Loucy (cell line): ENCODE measurements around the gene TOP3A.

Source experiments
- H2AFZ ChIP-seq: fragments of 200-600 bp; sonication (generic); 2 replicates; pipeline ENCODE4 v1.6.0; 2016; ENCODE audit warnings: antibody characterized with exemption, mild to moderate bottlenecking, low read length, moderate library complexity
- H3F3A ChIP-seq: fragments of 200-600 bp; 2 replicates; pipeline ENCODE4 v1.6.0; 2016; ENCODE audit warnings: antibody characterized with exemption, low read depth, mild to moderate bottlenecking
- H3K27me3 ChIP-seq: fragments of 200-600 bp; sonication (generic); 2 replicates; pipeline ENCODE4 v1.6.1; 2014; ENCODE audit warnings: low read length, mild to moderate bottlenecking; ENCODE audit not compliant: insufficient read depth, poor library complexity, severe bottlenecking
- H3K36me3 ChIP-seq: fragments of 200-600 bp; sonication (generic); 2 replicates; pipeline ENCODE4 v1.6.1; 2016; ENCODE audit warnings: low read length; ENCODE audit not compliant: insufficient read depth
- H3K4me1 ChIP-seq: fragments of 200-600 bp; sonication (generic); 2 replicates; pipeline ENCODE4 v1.5.1; 2014; ENCODE audit warnings: low read length, mild to moderate bottlenecking; ENCODE audit not compliant: insufficient read depth, poor library complexity, severe bottlenecking
- H3K4me2 ChIP-seq: fragments of 200-600 bp; sonication (generic); 2 replicates; pipeline ENCODE4 v1.6.0; 2014; ENCODE audit warnings: antibody characterized with exemption, low read length, low read depth, mild to moderate bottlenecking; ENCODE audit not compliant: poor library complexity, severe bottlenecking
- H3K4me3 ChIP-seq: fragments of 200-600 bp; sonication (generic); 2 replicates; pipeline ENCODE4 v1.5.1; 2014; ENCODE audit warnings: low read length, mild to moderate bottlenecking, mixed read lengths; ENCODE audit not compliant: poor library complexity, severe bottlenecking
- H3K79me2 ChIP-seq: fragments of 200-600 bp; sonication (generic); 2 replicates; pipeline ENCODE4 v1.6.1; 2014; ENCODE audit warnings: low read length; ENCODE audit not compliant: insufficient read depth
- H3K9ac ChIP-seq: fragments of 200-600 bp; sonication (generic); 2 replicates; pipeline ENCODE4 v1.6.0; 2014; ENCODE audit warnings: mild to moderate bottlenecking, low read depth, low read length, moderate library complexity; ENCODE audit not compliant: poor library complexity, severe bottlenecking
- H3K9me2 ChIP-seq: fragments of 200-600 bp; sonication (generic); replicated peaks from 2 replicates; pipeline ENCODE4 v1.6.1; 2016; ENCODE audit warnings: low read depth, low read length, mixed read lengths
- H3K9me3 ChIP-seq: fragments of 200-600 bp; sonication (generic); 2 replicates; pipeline ENCODE4 v1.6.1; 2014; ENCODE audit warnings: mild to moderate bottlenecking, antibody characterized with exemption, low read length, low read depth; ENCODE audit not compliant: insufficient read depth
- H4K20me1 ChIP-seq: fragments of 200-600 bp; sonication (generic); 2 replicates; pipeline ENCODE4 v1.6.0; 2014; ENCODE audit warnings: antibody characterized with exemption, low read length, mild to moderate bottlenecking; ENCODE audit not compliant: insufficient read depth, poor library complexity, severe bottlenecking
- EZH2phosphoT487 ChIP-seq: fragments of 200-600 bp; IDR thresholded peaks from 2 replicates; pipeline ENCODE4 v1.6.1; 2018; ENCODE audit warnings: antibody characterized with exemption, mild to moderate bottlenecking, moderate library complexity, borderline replicate concordance
- TF ChIP-seq, protein P1 (sequence below): fragments of 200-600 bp; sonication (generic); conservative IDR thresholded peaks from 2 replicates; pipeline ENCODE4 v1.5.1; 2014; ENCODE audit warnings: mild to moderate bottlenecking, antibody characterized with exemption, low read length

Gene TOP3A

DNA sequence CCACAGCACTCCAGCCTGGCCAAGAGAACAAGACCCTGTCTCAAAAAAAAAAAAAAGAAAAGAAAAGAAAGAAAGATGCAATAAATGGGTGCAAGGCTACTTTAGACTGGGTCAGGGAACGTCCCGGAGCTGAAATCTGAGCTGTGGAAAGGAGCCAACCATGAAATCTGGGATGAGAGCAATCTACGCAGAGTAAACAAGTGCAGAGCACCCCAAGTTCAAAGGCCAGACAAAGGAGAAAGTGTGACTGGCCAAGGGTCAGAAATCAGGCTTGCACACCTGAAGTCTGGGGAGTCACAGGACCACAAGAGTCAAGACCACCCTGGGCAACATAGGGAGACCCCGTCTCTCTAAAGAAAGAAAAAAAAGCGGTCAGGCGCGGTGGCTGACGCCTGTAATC lies 45.7 kb upstream of the TOP3A start:
- no peak overlapping the region for H3K9ac ChIP-seq
- peaks cover 62% of the 10 kb centered on the region for H3K79me2 ChIP-seq
- no peaks in the 10 kb centered on the region for H3K9me2 ChIP-seq
- H3K9me3 ChIP-seq = no peaks in the 10 kb centered on the region
- H3F3A ChIP-seq = no peaks in the 10 kb centered on the region
- no peak overlapping the region for H2AFZ ChIP-seq
- H3K27me3 ChIP-seq = no peaks in the 10 kb centered on the region
- H3K4me2 ChIP-seq = peak overlapping the region; percentile 40
- H3K4me1 ChIP-seq = peaks cover 13% of the 10 kb centered on the region
- H4K20me1 ChIP-seq = peaks cover 10% of the 10 kb centered on the region
- no peak overlapping the region for H3K4me3 ChIP-seq
- no peaks in the 10 kb centered on the region for H3K36me3 ChIP-seq
- TF ChIP-seq EZH2phosphoT487 = no peak
- TF ChIP-seq, protein P1, sequence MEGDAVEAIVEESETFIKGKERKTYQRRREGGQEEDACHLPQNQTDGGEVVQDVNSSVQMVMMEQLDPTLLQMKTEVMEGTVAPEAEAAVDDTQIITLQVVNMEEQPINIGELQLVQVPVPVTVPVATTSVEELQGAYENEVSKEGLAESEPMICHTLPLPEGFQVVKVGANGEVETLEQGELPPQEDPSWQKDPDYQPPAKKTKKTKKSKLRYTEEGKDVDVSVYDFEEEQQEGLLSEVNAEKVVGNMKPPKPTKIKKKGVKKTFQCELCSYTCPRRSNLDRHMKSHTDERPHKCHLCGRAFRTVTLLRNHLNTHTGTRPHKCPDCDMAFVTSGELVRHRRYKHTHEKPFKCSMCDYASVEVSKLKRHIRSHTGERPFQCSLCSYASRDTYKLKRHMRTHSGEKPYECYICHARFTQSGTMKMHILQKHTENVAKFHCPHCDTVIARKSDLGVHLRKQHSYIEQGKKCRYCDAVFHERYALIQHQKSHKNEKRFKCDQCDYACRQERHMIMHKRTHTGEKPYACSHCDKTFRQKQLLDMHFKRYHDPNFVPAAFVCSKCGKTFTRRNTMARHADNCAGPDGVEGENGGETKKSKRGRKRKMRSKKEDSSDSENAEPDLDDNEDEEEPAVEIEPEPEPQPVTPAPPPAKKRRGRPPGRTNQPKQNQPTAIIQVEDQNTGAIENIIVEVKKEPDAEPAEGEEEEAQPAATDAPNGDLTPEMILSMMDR = no peak

DNA sequence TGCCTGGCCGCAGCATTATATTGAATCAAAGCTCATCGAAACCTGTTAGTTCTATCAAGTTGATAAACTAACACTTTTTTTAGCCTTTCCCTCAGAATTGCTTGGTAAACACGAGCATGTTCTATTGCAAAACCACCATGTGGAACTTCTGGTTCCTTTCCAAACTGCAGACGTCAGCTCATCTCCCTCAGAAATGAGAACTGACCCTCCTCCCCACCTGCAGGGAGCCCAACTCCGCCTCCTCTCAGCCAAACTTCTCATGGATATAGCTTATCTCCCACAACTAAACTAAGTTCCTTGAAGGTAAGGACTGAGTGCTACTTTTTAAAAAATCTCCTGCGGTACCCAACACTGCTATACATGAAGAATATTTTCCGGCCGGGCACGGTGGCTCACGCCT lies 41.8 kb upstream of the TOP3A start:
- H4K20me1 ChIP-seq = peaks cover 5% of the 10 kb centered on the region
- peaks cover 44% of the 10 kb centered on the region for H3K79me2 ChIP-seq
- no peaks in the 10 kb centered on the region for H3K9me2 ChIP-seq
- no peak overlapping the region for H2AFZ ChIP-seq
- peaks cover 23% of the 10 kb centered on the region for H3K36me3 ChIP-seq
- TF ChIP-seq, protein P1 = no peak
- no peak for TF ChIP-seq EZH2phosphoT487
- no peaks in the 10 kb centered on the region for H3K27me3 ChIP-seq
- no peak overlapping the region for H3K4me3 ChIP-seq
- H3K4me2 ChIP-seq = no peak overlapping the region
- H3K4me1 ChIP-seq = no peaks in the 10 kb centered on the region
- no peak overlapping the region for H3K9ac ChIP-seq
- no peaks in the 10 kb centered on the region for H3F3A ChIP-seq
- no peaks in the 10 kb centered on the region for H3K9me3 ChIP-seq

DNA sequence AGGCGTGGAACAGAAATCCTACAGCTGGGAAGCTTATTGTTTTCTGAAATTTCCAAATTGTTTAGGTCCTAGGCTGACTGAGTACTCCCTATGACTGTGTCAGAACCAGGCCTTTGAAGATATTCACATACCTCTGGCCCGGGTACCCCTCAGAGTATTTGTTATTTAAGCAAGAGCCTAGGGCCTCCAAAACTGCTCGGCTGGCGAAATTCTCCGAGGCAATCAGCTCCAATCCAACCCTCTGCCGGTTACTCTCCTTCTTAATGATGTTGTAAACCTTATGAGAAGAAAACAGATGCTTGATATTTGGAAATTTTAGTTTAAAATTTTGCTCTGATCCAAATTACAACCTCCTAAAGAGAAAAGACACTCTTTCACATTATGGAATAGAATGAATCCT lies 38.7 kb upstream of the TOP3A start:
- H3K9me3 ChIP-seq = no peaks in the 10 kb centered on the region
- H3K79me2 ChIP-seq = peaks cover 14% of the 10 kb centered on the region; the same call in 1 of the 2 replicates
- H3K36me3 ChIP-seq = peaks cover 29% of the 10 kb centered on the region
- H3K9ac ChIP-seq = no peak overlapping the region
- H4K20me1 ChIP-seq = peaks cover 5% of the 10 kb centered on the region
- no peaks in the 10 kb centered on the region for H3F3A ChIP-seq
- H3K4me2 ChIP-seq = no peak overlapping the region
- no peaks in the 10 kb centered on the region for H3K4me1 ChIP-seq
- no peak overlapping the region for H3K4me3 ChIP-seq
- no peak for TF ChIP-seq EZH2phosphoT487
- TF ChIP-seq, protein P1 = no peak
- H2AFZ ChIP-seq = no peak overlapping the region
- H3K27me3 ChIP-seq = no peaks in the 10 kb centered on the region
- no peaks in the 10 kb centered on the region for H3K9me2 ChIP-seq
